Measurements from ENCODE around the gene ANO2. TPM values are rescaled to one million over a fixed set of nuclear protein-coding genes. Genes with fewer than 3 reads are reported as not detected.

The ANO2 gene
- total RNA-seq, 1 donor from 2014 or later = 1.5 TPM

- Histone ChIP-seq H3K27me3 (ENCODE audit: control insufficient read depth, insufficient read depth, low read length) (no peaks in the 10 kb centered on the region), H3K36me3 (ENCODE audit: control insufficient read depth, insufficient read depth, low read length) (no peaks in the 10 kb centered on the region), H3K4me3 (ENCODE audit: low read depth, low read length) (no peak overlapping the region)
- DNase-seq (ENCODE audit: low read depth) = no peak
- no peak for TF ChIP-seq CTCF (IDR thresholded peaks at IDR 0.05; ENCODE audit: insufficient read depth, low read length, poor library complexity, severe bottlenecking)
Observed at GRCh38 chr12:5694759-5695409, 250.2 kb downstream of the ANO2 start.

- TF ChIP-seq CTCF (IDR thresholded peaks at IDR 0.05; ENCODE audit: insufficient read depth, low read length, poor library complexity, severe bottlenecking) = no peak
- Histone ChIP-seq H3K36me3 (ENCODE audit: control insufficient read depth, insufficient read depth, low read length) (no peaks in the 10 kb centered on the region), H3K27me3 (ENCODE audit: control insufficient read depth, insufficient read depth, low read length) (no peaks in the 10 kb centered on the region), H3K4me3 (ENCODE audit: low read depth, low read length) (no peak overlapping the region)
- no peak for DNase-seq (ENCODE audit: low read depth)
Observed at GRCh38 chr12:5692850-5693249, 252.2 kb downstream of the ANO2 start.

- H3K27me3 ChIP-seq (ENCODE audit: control insufficient read depth, insufficient read depth, low read length) = no peaks in the 10 kb centered on the region
- no peaks in the 10 kb centered on the region for H3K36me3 ChIP-seq (ENCODE audit: control insufficient read depth, insufficient read depth, low read length)
- DNase-seq (ENCODE audit: low read depth) = no peak
- H3K4me3 ChIP-seq (ENCODE audit: low read depth, low read length) = no peak overlapping the region
- no peak for TF ChIP-seq CTCF (IDR thresholded peaks at IDR 0.05; ENCODE audit: insufficient read depth, low read length, poor library complexity, severe bottlenecking)
Observed at GRCh38 chr12:5691943-5692342, 253.1 kb downstream of the ANO2 start.

- Histone ChIP-seq H3K27me3 (ENCODE audit: control insufficient read depth, insufficient read depth, low read length) (no peaks in the 10 kb centered on the region), H3K36me3 (ENCODE audit: control insufficient read depth, insufficient read depth, low read length) (no peaks in the 10 kb centered on the region), H3K4me3 (ENCODE audit: low read depth, low read length) (no peak overlapping the region)
- TF ChIP-seq CTCF (IDR thresholded peaks at IDR 0.05; ENCODE audit: insufficient read depth, low read length, poor library complexity, severe bottlenecking) = no peak
- DNase-seq (ENCODE audit: low read depth) = no peak
Observed at GRCh38 chr12:5690240-5690639, 254.8 kb downstream of the ANO2 start.

- Histone ChIP-seq H3K36me3 (ENCODE audit: control insufficient read depth, insufficient read depth, low read length) (no peaks in the 10 kb centered on the region), H3K27me3 (ENCODE audit: control insufficient read depth, insufficient read depth, low read length) (no peaks in the 10 kb centered on the region), H3K4me3 (ENCODE audit: low read depth, low read length) (no peak overlapping the region)
- TF ChIP-seq CTCF (IDR thresholded peaks at IDR 0.05; ENCODE audit: insufficient read depth, low read length, poor library complexity, severe bottlenecking) = no peak
- no peak for DNase-seq (ENCODE audit: low read depth)
Observed at GRCh38 chr12:5689773-5690172, 255.3 kb downstream of the ANO2 start.

GRCh38 chr12:5688226-5688625 is 256.8 kb downstream of the ANO2 start:
- TF ChIP-seq CTCF (IDR thresholded peaks at IDR 0.05; ENCODE audit: insufficient read depth, low read length, poor library complexity, severe bottlenecking) = no peak
- no peaks in the 10 kb centered on the region for H3K27me3 ChIP-seq (ENCODE audit: control insufficient read depth, insufficient read depth, low read length)
- H3K36me3 ChIP-seq (ENCODE audit: control insufficient read depth, insufficient read depth, low read length) = no peaks in the 10 kb centered on the region
- DNase-seq (ENCODE audit: low read depth) = no peak
- no peak overlapping the region for H3K4me3 ChIP-seq (ENCODE audit: low read depth, low read length)
